ENCODE results near the gene PPP2R1A.

PPP2R1A gene

DNA sequence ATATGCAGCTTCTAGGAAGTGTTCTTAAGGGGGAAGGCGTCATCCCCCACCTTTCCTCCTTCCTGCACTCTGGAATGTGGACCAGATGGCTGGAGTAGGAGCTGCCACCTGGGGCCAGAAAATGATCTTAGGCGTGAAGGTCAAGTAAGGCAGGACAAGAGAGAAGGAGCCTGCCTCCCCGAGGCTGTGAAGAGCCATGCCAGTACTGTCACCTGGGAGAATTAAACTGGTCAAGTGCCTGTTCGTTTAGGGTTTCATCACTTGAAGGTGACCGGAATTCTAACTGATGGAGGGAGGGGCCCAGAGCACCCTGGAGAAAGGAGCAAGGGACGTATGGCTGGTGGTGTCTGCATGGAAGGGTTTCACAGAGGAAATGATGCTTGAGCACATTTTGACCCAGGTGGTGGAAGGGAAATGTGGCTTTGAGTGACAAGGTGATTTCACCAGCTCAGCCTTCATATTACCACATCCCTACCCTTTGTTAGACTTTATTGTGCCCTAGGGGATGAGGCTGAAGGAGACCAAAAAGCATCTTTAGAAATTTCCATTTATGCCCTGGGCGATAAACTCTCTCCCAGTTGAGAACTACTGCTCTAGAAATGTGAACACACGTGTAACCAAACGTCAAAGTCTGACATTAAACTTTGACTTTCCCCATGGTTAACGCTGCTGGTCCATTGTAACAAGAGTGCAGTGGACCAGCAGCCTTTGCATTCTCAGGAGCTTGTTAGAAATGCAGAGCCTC is 37.5 kb downstream of the PPP2R1A start:
- no peak overlapping the region for H3K23ac ChIP-seq (ENCODE audit: low read length)
- peak; percentile 66 to 95 for DNase-seq
- H3K9ac ChIP-seq (ENCODE audit: low read length): no peak overlapping the region
- H4K8ac ChIP-seq (ENCODE audit: low read depth, low read length): no peak overlapping the region
- no peak overlapping the region for H4K12ac ChIP-seq (ENCODE audit: low read depth, low read length)
- H2BK120ac ChIP-seq (ENCODE audit: insufficient read depth, low read length, poor library complexity): no peak overlapping the region
- no peaks in the 10 kb centered on the region for H3K27me3 ChIP-seq (ENCODE audit: insufficient read depth, low read length)
- H3K4me3 ChIP-seq (ENCODE audit: low read depth, low read length): no peak overlapping the region
- no peak overlapping the region for H3K4me2 ChIP-seq (ENCODE audit: low read length)
- no peak overlapping the region for H2BK5ac ChIP-seq (ENCODE audit: low read depth, low read length, poor library complexity)
- H3K4me1 ChIP-seq (ENCODE audit: control insufficient read depth in 1 of 2, insufficient read depth in 2 of 2, low read length in 2 of 2): peaks cover 3 to 5% of the 10 kb centered on the region in 2 experiments
- no peak overlapping the region for H2AK5ac ChIP-seq (ENCODE audit: low read length)
- no peak overlapping the region for H4K91ac ChIP-seq (ENCODE audit: low read depth, low read length)
- H2AFZ ChIP-seq (ENCODE audit: insufficient read depth, low read length, poor library complexity): no peak overlapping the region
- H3K18ac ChIP-seq (ENCODE audit: low read length): no peak overlapping the region
- peaks cover 36 to 56% of the 10 kb centered on the region in 2 experiments for H3K36me3 ChIP-seq (ENCODE audit: control insufficient read depth in 1 of 2, insufficient read depth in 2 of 2, low read length in 2 of 2)
- no peak overlapping the region for H3K4ac ChIP-seq (ENCODE audit: low read depth, low read length)
- H3K79me2 ChIP-seq (ENCODE audit: control insufficient read depth, insufficient read depth, low read length, poor library complexity): no peaks in the 10 kb centered on the region
- H3K9me3 ChIP-seq (ENCODE audit: insufficient read depth, low read depth, low read length): peaks cover 2% of the 10 kb centered on the region
- WGBS (ENCODE audit: extremely low coverage, insufficient coverage, insufficient read length): no CpG with 5 or more reads among the region's 10 CpGs
- no peak overlapping the region for H3K14ac ChIP-seq (ENCODE audit: low read length)
- H3K79me1 ChIP-seq (ENCODE audit: low read length): peaks cover 1% of the 10 kb centered on the region
- no peak overlapping the region for H3K27ac ChIP-seq (ENCODE audit: low read depth, low read length)
- no peak overlapping the region for H2BK12ac ChIP-seq (ENCODE audit: low read length)

DNA sequence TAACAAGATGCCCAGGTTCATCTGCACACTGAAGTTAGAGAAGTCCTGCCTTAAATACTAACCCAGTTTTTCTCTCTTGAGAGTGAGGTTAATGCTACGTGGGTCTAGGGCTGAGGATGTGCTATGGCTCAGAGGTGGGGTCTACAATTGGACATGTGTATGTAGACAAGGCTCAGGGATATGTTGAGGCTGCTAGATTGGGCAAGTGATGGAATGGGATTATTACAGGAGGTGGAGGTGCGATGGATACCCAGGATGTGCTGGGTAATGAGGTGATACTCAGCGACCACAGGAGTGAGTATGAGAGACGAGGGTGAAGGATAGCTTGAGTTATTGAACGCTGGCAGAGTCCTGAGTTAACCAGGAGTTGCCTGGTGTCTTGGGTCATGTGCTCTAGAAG is 38.1 kb downstream of the PPP2R1A start:
- Histone ChIP-seq H3K4me1 (ENCODE audit: control insufficient read depth in 1 of 2, insufficient read depth in 2 of 2, low read length in 2 of 2) (peaks cover 3 to 5% of the 10 kb centered on the region in 2 experiments), H4K12ac (ENCODE audit: low read depth, low read length) (no peak overlapping the region), H2AFZ (ENCODE audit: insufficient read depth, low read length, poor library complexity) (no peak overlapping the region), H3K4ac (ENCODE audit: low read depth, low read length) (no peak overlapping the region), H3K4me2 (ENCODE audit: low read length) (no peak overlapping the region), H2BK5ac (ENCODE audit: low read depth, low read length, poor library complexity) (no peak overlapping the region), H3K14ac (ENCODE audit: low read length) (no peak overlapping the region), H3K27ac (ENCODE audit: low read depth, low read length) (no peak overlapping the region), H3K79me2 (ENCODE audit: control insufficient read depth, insufficient read depth, low read length, poor library complexity) (no peaks in the 10 kb centered on the region), H4K8ac (ENCODE audit: low read depth, low read length) (no peak overlapping the region), H2BK120ac (ENCODE audit: insufficient read depth, low read length, poor library complexity) (no peak overlapping the region), H3K4me3 (ENCODE audit: low read depth, low read length) (no peak overlapping the region), H2AK5ac (ENCODE audit: low read length) (no peak overlapping the region), H3K18ac (ENCODE audit: low read length) (no peak overlapping the region), H3K9me3 (ENCODE audit: insufficient read depth, low read depth, low read length) (peaks cover 2% of the 10 kb centered on the region), H3K27me3 (ENCODE audit: insufficient read depth, low read length) (no peaks in the 10 kb centered on the region), H3K23ac (ENCODE audit: low read length) (no peak overlapping the region), H2BK12ac (ENCODE audit: low read length) (no peak overlapping the region), H4K91ac (ENCODE audit: low read depth, low read length) (no peak overlapping the region), H3K79me1 (ENCODE audit: low read length) (peaks cover 1% of the 10 kb centered on the region), H3K9ac (ENCODE audit: low read length) (no peak overlapping the region), H3K36me3 (ENCODE audit: control insufficient read depth in 1 of 2, insufficient read depth in 2 of 2, low read length in 2 of 2) (peaks cover 32 to 52% of the 10 kb centered on the region in 2 experiments)
- no peak for DNase-seq
- WGBS (ENCODE audit: extremely low coverage, insufficient coverage, insufficient read length): no CpG with 5 or more reads among the region's 5 CpGs

DNA sequence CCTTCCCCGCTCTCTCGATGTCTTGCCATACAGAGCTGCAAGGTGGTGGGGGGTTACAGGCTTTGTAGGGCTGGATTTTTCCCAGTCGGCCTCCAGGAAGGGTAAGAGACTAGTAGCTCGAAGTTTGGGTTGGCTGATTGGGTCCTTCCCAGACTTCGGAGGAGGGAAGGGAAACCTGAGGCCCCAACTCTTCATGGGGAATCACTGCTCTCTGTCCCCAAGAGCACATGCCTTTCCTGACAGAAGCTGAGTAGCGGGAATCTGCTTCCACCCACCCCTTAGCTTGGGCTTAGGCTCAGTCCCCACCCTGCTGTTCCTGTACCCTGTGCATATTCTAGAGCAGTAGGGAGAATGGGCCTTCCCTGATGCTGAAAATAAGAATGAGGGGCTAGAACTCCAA is 39.7 kb downstream of the PPP2R1A start:
- Histone ChIP-seq H3K36me3 (ENCODE audit: control insufficient read depth in 1 of 2, insufficient read depth in 2 of 2, low read length in 2 of 2) (peaks cover 30 to 41% of the 10 kb centered on the region in 2 experiments), H3K18ac (ENCODE audit: low read length) (no peak overlapping the region), H4K12ac (ENCODE audit: low read depth, low read length) (no peak overlapping the region), H3K79me2 (ENCODE audit: control insufficient read depth, insufficient read depth, low read length, poor library complexity) (no peaks in the 10 kb centered on the region), H3K14ac (ENCODE audit: low read length) (no peak overlapping the region), H2AK5ac (ENCODE audit: low read length) (no peak overlapping the region), H3K9ac (ENCODE audit: low read length) (peak overlapping the region; percentile 40), H3K27me3 (ENCODE audit: insufficient read depth, low read length) (no peaks in the 10 kb centered on the region), H3K79me1 (ENCODE audit: low read length) (peaks cover 1% of the 10 kb centered on the region), H3K27ac (ENCODE audit: low read depth, low read length) (no peak overlapping the region), H3K4me1 (ENCODE audit: control insufficient read depth in 1 of 2, insufficient read depth in 2 of 2, low read length in 2 of 2) (peaks cover 3 to 5% of the 10 kb centered on the region in 2 experiments), H4K8ac (ENCODE audit: low read depth, low read length) (no peak overlapping the region), H3K4me3 (ENCODE audit: low read depth, low read length) (no peak overlapping the region), H2BK12ac (ENCODE audit: low read length) (no peak overlapping the region), H3K4ac (ENCODE audit: low read depth, low read length) (no peak overlapping the region), H3K23ac (ENCODE audit: low read length) (no peak overlapping the region), H3K9me3 (ENCODE audit: insufficient read depth, low read depth, low read length) (peaks cover 2% of the 10 kb centered on the region), H3K4me2 (ENCODE audit: low read length) (no peak overlapping the region), H4K91ac (ENCODE audit: low read depth, low read length) (no peak overlapping the region), H2AFZ (ENCODE audit: insufficient read depth, low read length, poor library complexity) (no peak overlapping the region), H2BK5ac (ENCODE audit: low read depth, low read length, poor library complexity) (no peak overlapping the region), H2BK120ac (ENCODE audit: insufficient read depth, low read length, poor library complexity) (no peak overlapping the region)
- no CpG with 5 or more reads among the region's 6 CpGs for WGBS (ENCODE audit: extremely low coverage, insufficient coverage, insufficient read length)
- DNase-seq: no peak

DNA sequence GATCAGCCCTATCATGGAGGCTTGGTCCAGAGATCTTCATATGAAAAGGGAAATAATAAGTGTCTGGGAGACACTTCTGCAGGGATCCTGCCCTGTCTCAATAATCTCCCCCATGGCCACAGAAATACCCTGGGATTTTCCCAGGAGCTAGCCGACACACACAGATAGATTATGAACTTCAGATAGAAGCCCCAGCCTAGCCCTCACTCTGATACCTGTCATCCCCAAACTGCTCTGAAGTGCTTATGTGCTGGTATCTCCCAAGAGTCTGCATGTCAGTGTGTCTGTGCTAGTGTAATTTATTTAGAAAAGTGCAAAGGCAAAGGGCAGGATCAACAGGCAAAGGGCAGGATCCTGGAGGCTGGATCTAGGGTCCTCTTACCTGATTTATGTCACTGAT is 40.8 kb downstream of the PPP2R1A start:
- peaks cover 23 to 32% of the 10 kb centered on the region in 2 experiments for H3K36me3 ChIP-seq (ENCODE audit: control insufficient read depth in 1 of 2, insufficient read depth in 2 of 2, low read length in 2 of 2)
- H4K8ac ChIP-seq (ENCODE audit: low read depth, low read length): no peak overlapping the region
- no peak overlapping the region for H3K4me3 ChIP-seq (ENCODE audit: low read depth, low read length)
- H2BK12ac ChIP-seq (ENCODE audit: low read length): no peak overlapping the region
- H3K9me3 ChIP-seq (ENCODE audit: insufficient read depth, low read depth, low read length): peaks cover 2% of the 10 kb centered on the region
- DNase-seq: peak; percentile 40 to 42
- WGBS (ENCODE audit: extremely low coverage, insufficient coverage, insufficient read length): no CpG with 5 or more reads among the region's 1 CpG
- H3K79me1 ChIP-seq (ENCODE audit: low read length): peaks cover 1% of the 10 kb centered on the region
- H3K4ac ChIP-seq (ENCODE audit: low read depth, low read length): no peak overlapping the region
- no peak overlapping the region for H2AK5ac ChIP-seq (ENCODE audit: low read length)
- no peak overlapping the region for H2BK120ac ChIP-seq (ENCODE audit: insufficient read depth, low read length, poor library complexity)
- H3K9ac ChIP-seq (ENCODE audit: low read length): no peak overlapping the region
- H3K4me2 ChIP-seq (ENCODE audit: low read length): no peak overlapping the region
- H3K23ac ChIP-seq (ENCODE audit: low read length): no peak overlapping the region
- H2AFZ ChIP-seq (ENCODE audit: insufficient read depth, low read length, poor library complexity): no peak overlapping the region
- H3K27ac ChIP-seq (ENCODE audit: low read depth, low read length): no peak overlapping the region
- peaks cover 3 to 5% of the 10 kb centered on the region in 2 experiments for H3K4me1 ChIP-seq (ENCODE audit: control insufficient read depth in 1 of 2, insufficient read depth in 2 of 2, low read length in 2 of 2)
- H2BK5ac ChIP-seq (ENCODE audit: low read depth, low read length, poor library complexity): no peak overlapping the region
- no peak overlapping the region for H4K12ac ChIP-seq (ENCODE audit: low read depth, low read length)
- no peak overlapping the region for H3K14ac ChIP-seq (ENCODE audit: low read length)
- no peaks in the 10 kb centered on the region for H3K79me2 ChIP-seq (ENCODE audit: control insufficient read depth, insufficient read depth, low read length, poor library complexity)
- no peaks in the 10 kb centered on the region for H3K27me3 ChIP-seq (ENCODE audit: insufficient read depth, low read length)
- no peak overlapping the region for H4K91ac ChIP-seq (ENCODE audit: low read depth, low read length)
- no peak overlapping the region for H3K18ac ChIP-seq (ENCODE audit: low read length)

Data from trophoblast cell (in vitro differentiated cells and primary cell).